HFFc6 (cell line): ENCODE measurements around the gene PROM1. TPM values are rescaled to one million over a fixed set of nuclear protein-coding genes. Genes with fewer than 3 reads are reported as not detected.

Experiments
- DNase-seq: peaks from one replicate; pipeline ENCODE4 v3.0.0-alpha.2; 2018
- H3K27ac Mint-ChIP-seq: 2 replicates; pipeline ENCODE4 v1.8.0; 2020; ENCODE audit warnings: mild to moderate bottlenecking, mixed read lengths
- H3K27me3 Mint-ChIP-seq: 2 replicates; pipeline ENCODE4 v1.8.0; 2021; ENCODE audit warnings: mild to moderate bottlenecking, moderate library complexity, mixed read lengths; ENCODE audit not compliant: insufficient read depth
- H3K36me3 Mint-ChIP-seq: 2 replicates; pipeline ENCODE4 v1.8.0; 2021; ENCODE audit warnings: low read depth, mixed read lengths
- H3K4me1 Mint-ChIP-seq: 2 replicates; pipeline ENCODE4 v1.8.0; 2020; ENCODE audit warnings: low read depth, mixed read lengths
- H3K4me3 Mint-ChIP-seq: 2 replicates; pipeline ENCODE4 v1.8.0; 2020; ENCODE audit warnings: mild to moderate bottlenecking, moderate library complexity, mixed read lengths
- H3K9me3 Mint-ChIP-seq: 2 replicates; pipeline ENCODE4 v1.8.0; 2020; ENCODE audit warnings: mild to moderate bottlenecking, mixed read lengths
- total RNA-seq, 6 experiments: library from RNA; stranded (reverse); fragmentation: NEBNext Ultra II Directional; extraction: Animal tissue kit (Norgen Biotek cat#: 25700); gene quantifications; 2 replicates in 1 of 6; 3 replicates in 5 of 6; pipeline ENCODE4 v1.2.3, GENCODE V29; 2021
- TF ChIP-seq, protein P1 (sequence below): fragments of 200-600 bp; sonication (generic); IDR thresholded peaks from 2 replicates; pipeline ENCODE4 v1.5.0; 2021; ENCODE audit warnings: antibody characterized with exemption, mild to moderate bottlenecking

PROM1 gene
- total RNA-seq, 6 experiments from 2014 or later: 0.28 TPM; not detected in 5

DNA sequence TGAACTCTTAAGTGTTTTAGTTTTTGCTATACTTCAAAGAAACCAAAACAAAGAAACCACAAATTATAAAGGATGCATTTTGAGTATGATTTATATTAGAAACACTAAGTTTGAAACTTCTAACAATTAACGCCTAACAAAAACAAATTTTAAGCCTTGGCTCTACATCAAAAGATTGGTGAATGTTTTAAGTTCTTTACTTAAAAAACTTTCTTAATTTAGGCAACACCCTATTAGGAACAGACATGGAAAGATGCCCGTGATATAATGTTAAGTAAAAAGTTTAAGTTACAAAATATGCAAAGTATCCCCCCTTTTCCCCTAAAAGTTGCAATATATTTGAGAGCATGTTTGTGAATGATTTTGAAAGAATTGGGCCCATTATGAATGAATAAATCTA is 21.2 kb downstream of the PROM1 start:
- Mint-ChIP-seq H3K9me3 (no peaks in the 10 kb centered on the region), H3K4me1 (no peaks in the 10 kb centered on the region), H3K4me3 (no peak overlapping the region), H3K27ac (no peak overlapping the region), H3K36me3 (no peaks in the 10 kb centered on the region), H3K27me3 (peaks cover 23% of the 10 kb centered on the region)
- TF ChIP-seq, protein P1, sequence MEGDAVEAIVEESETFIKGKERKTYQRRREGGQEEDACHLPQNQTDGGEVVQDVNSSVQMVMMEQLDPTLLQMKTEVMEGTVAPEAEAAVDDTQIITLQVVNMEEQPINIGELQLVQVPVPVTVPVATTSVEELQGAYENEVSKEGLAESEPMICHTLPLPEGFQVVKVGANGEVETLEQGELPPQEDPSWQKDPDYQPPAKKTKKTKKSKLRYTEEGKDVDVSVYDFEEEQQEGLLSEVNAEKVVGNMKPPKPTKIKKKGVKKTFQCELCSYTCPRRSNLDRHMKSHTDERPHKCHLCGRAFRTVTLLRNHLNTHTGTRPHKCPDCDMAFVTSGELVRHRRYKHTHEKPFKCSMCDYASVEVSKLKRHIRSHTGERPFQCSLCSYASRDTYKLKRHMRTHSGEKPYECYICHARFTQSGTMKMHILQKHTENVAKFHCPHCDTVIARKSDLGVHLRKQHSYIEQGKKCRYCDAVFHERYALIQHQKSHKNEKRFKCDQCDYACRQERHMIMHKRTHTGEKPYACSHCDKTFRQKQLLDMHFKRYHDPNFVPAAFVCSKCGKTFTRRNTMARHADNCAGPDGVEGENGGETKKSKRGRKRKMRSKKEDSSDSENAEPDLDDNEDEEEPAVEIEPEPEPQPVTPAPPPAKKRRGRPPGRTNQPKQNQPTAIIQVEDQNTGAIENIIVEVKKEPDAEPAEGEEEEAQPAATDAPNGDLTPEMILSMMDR: no peak
- DNase-seq: no peak

DNA sequence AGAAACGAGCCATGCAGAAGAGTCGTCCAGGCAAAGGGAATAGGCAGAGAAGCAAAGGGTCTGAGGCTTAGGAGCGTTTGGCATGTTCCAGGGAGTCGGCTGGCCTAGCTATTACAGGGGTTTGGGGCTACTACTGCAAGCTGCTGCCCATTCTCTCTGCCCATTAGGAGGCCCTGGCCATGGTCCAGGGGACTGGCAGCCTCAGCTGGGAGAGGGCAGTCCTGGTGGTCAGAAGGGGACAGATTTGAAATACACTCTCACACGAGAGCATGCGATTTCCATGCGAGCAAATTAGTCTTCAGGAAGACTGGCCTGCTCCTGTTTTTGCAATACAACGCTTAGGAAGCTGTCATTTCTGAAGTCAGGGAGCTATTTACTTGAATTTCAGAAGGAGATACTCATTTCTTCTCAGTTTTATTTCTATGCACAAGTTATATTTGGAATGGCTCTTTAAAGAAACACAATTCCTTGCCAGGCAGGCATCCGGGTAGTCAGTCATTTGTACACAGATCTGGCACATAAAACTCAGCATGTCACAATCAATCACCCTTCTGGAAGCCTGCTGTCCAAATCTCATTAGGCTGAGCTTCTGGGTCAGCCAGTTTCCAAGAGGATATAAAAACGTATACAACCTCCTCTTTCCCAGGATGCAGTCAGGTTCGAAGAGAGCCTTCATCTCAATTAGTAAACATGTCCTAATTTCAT is 27.0 kb downstream of the PROM1 start:
- Mint-ChIP-seq H3K4me3 (no peak overlapping the region), H3K4me1 (no peaks in the 10 kb centered on the region), H3K36me3 (no peaks in the 10 kb centered on the region), H3K9me3 (no peaks in the 10 kb centered on the region), H3K27ac (no peak overlapping the region), H3K27me3 (peaks cover 43% of the 10 kb centered on the region)
- TF ChIP-seq, protein P1: no peak
- DNase-seq: no peak

DNA sequence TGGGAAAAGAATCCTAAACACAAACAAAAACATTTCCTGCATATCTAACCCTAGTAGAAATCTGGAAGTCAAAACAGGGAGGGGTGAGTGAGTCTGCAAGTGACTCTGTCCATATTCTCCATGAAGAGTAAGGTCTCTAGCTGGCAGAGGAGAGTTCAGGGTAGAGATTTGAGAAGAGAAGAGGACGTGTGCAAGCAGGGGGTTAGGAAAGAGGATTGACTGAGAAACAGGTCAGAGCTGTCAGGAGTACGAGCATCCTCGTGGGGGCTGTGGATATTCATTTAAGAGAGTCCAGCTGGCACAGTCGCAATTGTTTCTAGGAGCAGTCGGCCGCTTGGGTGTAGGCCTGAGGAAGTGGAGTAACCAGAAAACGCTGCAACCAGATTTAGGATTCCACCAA is 27.9 kb downstream of the PROM1 start:
- Mint-ChIP-seq H3K27ac (no peak overlapping the region), H3K36me3 (no peaks in the 10 kb centered on the region), H3K4me3 (no peak overlapping the region), H3K9me3 (no peaks in the 10 kb centered on the region), H3K27me3 (peaks cover 49% of the 10 kb centered on the region), H3K4me1 (no peaks in the 10 kb centered on the region)
- TF ChIP-seq, protein P1: no peak
- no peak for DNase-seq

DNA sequence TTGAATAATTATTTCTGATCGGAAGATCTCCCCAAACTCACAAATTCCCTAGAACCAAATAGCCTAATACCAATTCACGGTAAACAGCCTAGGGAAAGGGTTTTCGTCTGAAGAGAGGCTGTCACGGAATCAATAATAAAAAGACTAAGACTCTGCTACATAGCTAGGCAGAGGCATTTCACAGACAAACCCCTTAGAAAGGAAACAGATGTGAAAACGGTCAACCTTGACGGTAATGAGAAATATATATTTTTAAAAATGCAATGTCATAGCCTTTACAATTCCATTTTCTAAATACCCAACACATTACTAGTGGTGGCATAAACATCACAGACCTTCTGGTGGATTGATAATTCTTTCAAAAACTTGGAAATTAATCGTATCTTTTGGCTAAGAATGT is 28.4 kb downstream of the PROM1 start:
- TF ChIP-seq, protein P1: no peak
- DNase-seq: no peak
- no peaks in the 10 kb centered on the region for H3K9me3 Mint-ChIP-seq
- no peak overlapping the region for H3K4me3 Mint-ChIP-seq
- no peaks in the 10 kb centered on the region for H3K4me1 Mint-ChIP-seq
- H3K27me3 Mint-ChIP-seq: peaks cover 50% of the 10 kb centered on the region
- H3K36me3 Mint-ChIP-seq: no peaks in the 10 kb centered on the region
- H3K27ac Mint-ChIP-seq: no peak overlapping the region

DNA sequence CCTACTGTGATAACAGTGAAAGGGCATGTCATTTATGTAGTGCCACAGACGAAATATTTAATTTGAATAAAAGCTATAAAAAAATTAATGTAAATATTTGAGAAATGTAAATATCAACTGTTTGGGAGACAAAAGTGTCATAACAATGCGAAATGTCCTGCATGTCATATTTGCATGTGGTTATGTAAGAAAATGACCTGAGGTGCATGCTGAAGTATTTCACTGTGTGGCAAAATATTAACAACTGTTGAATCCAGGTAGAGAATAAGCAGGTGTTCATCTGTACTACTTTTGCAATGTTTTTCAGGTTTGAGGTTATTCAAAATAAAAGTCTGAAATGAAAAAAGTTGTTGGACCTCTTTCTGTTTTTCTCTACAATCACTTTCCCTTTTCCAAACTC is 30.9 kb downstream of the PROM1 start:
- Mint-ChIP-seq H3K27me3 (peaks cover 57% of the 10 kb centered on the region), H3K4me3 (no peak overlapping the region), H3K27ac (no peak overlapping the region), H3K4me1 (no peaks in the 10 kb centered on the region), H3K9me3 (no peaks in the 10 kb centered on the region), H3K36me3 (no peaks in the 10 kb centered on the region)
- DNase-seq: no peak
- TF ChIP-seq, protein P1: no peak

DNA sequence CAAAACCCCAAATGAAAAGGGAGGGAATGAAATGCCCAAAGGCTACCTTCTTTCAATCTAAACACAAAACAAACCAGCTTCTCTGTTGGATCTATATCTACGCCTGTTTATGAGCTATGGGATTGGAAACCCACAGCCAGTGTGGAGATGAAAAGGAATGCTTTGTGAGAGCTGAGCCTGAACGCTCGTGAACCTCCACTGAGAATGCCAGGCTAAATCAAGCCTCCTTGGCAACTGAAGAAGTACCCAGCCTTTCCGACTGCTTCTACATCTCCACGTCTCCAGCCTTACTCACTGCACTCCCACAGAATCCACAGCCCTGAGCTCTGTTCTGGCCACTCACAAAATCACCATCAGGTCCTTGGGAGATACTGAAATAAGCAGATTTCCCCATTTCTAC is 31.8 kb downstream of the PROM1 start:
- DNase-seq: no peak
- Mint-ChIP-seq H3K4me3 (no peak overlapping the region), H3K27ac (no peak overlapping the region), H3K36me3 (no peaks in the 10 kb centered on the region), H3K4me1 (no peaks in the 10 kb centered on the region), H3K9me3 (no peaks in the 10 kb centered on the region), H3K27me3 (peaks cover 54% of the 10 kb centered on the region)
- TF ChIP-seq, protein P1: no peak
